ENCODE results near the gene IGIP.
A peak's percentile ranks its signal among the peaks of the same experiment; 100 is the strongest.

Gene IGIP

DNA sequence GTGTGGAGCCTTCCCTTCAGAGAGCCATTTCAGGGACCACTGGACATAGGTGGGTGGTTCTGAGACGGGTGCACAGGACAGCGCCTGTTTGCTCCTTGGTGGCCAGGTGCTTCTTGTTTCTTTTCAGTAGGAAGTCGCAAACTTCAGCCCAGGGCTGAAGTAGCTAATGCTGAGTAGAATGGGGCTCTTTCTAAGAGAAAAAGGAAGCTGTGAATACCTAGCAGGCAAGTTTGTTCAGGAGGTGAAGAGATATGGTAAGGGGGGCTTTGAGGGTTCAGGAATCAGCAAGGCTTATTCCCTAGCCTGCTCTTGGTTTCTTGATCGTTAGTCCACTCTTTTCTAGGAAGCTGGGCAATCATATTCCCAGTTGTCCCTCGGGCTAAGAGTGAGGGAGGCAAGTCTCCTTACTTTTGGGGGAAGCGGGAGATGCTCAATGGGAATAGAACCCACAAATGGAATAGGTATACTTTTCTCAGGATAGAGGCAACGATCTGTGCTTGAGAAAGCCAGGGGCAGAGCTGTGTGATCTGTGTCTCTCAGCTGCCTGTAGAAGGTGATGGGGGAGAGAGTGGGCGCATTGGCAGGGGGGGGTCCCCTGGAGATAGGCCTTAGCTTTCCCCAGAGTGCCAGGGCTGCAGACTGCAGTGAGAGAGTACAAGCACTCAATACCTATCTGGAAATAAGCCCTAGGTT is 13.7 kb upstream of the IGIP start:
- DNase-seq = no peak

GRCh38 chr5:140112685-140113179 is 13.0 kb upstream of the IGIP start:
- no peak for DNase-seq

GRCh38 chr5:140113180-140113698 is 12.5 kb upstream of the IGIP start:
- no peak for DNase-seq

DNA sequence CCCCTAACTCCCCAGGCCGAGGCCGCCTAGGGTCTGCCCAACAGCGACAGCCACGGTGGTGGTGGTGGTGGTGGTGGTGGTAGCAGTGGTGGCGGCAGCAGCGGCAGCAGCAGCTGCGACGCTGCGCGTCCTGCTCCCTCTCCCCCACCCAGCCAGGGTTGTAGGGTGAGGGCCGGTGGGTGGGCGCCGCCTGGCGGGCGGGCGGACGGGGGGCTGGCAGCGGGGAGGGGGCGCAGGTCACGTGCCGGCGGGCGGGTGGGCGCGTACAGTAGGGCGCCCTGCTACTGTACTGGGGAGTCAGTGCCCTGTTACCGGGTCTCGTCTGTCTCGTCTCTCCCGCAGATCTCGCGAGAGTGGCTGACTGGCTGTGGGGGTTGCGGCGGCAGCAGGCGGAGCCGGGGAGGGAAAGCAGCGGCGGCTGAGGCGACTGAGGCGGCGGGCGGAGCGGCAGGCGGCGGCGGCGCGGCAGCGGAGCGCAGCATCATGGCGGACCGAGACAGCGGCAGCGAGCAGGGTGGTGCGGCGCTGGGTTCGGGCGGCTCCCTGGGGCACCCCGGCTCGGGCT is 12.0 kb upstream of the IGIP start, which contains the start of gene PURA:
TSS of gene PURA (plus strand) at position 411 of the 565 bp plus-strand sequence. CDS start at position 484, 73 bp downstream.
- peak; percentile 94 for DNase-seq

DNA sequence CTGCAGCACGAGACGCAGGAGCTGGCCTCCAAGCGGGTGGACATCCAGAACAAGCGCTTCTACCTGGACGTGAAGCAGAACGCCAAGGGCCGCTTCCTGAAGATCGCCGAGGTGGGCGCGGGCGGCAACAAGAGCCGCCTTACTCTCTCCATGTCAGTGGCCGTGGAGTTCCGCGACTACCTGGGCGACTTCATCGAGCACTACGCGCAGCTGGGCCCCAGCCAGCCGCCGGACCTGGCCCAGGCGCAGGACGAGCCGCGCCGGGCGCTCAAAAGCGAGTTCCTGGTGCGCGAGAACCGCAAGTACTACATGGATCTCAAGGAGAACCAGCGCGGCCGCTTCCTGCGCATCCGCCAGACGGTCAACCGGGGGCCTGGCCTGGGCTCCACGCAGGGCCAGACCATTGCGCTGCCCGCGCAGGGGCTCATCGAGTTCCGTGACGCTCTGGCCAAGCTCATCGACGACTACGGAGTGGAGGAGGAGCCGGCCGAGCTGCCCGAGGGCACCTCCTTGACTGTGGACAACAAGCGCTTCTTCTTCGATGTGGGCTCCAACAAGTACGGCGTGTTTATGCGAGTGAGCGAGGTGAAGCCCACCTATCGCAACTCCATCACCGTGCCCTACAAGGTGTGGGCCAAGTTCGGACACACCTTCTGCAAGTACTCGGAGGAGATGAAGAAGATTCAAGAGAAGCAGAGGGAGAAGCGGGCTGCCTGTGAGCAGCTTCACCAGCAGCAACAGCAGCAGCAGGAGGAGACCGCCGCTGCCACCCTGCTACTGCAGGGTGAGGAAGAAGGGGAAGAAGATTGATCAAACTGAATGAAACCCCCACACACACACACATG is 11.2 kb upstream of the IGIP start:
- peak; percentile 49 for DNase-seq

GRCh38 chr5:140115186-140115500 is 10.6 kb upstream of the IGIP start:
- no peak for DNase-seq

DNA sequence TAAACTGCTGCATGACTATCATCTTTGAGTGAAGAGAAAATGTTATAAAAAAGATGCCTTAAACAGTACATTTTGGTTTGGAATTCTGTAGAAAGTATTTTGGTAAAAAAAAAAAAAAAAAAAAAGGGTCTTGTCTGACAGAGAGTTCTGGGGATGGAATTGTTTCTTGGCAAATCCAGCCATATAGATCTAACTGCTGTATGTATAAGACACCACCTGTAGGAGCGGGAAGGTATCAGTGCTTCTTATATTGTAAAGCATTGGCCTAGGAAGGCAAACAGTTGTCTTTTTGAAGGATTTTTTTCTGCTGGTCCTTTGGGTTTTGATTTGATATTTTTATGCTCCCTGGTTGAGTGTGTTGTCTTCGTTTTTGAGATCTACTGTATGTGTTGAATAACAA is 9.0 kb upstream of the IGIP start:
- no peak for DNase-seq

- DNase-seq = no peak
Observed at GRCh38 chr5:140117523-140117922, 8.2 kb upstream of the IGIP start.

GRCh38 chr5:140118302-140118936 is 7.3 kb upstream of the IGIP start:
- DNase-seq = no peak

DNA sequence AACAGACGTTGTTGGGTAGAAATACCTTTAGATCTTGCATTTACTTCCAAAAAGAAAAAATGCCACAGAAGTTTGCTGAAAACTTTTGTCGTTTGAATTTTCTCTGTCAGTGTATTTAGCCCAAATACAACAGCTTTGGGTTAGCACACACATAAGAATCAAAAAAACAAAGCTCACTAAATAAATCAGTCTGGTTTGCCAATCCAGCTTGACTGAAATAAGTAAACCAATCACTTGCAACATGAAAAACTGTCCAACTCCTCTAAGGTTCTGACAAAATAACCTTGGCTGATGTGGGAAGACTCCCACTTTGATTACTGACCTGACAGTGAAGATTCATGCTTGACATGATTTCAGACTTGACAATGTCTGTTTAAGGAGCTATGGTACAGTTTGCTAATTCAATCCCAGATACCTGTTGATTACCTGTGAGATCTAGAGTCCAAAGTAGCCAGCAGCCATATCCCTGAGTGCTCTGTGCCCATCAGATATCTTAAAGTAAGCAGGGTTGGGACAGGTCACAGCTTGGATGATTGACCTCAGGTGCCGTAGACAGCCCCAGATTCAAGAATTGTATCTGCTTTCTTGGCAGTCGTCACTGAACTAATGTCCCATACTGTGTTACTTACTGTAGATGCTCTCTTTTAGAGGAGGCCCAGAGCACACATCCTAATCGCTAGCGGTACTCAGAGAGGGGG is 727 bp downstream of the IGIP start:
- no peak for DNase-seq

DNA sequence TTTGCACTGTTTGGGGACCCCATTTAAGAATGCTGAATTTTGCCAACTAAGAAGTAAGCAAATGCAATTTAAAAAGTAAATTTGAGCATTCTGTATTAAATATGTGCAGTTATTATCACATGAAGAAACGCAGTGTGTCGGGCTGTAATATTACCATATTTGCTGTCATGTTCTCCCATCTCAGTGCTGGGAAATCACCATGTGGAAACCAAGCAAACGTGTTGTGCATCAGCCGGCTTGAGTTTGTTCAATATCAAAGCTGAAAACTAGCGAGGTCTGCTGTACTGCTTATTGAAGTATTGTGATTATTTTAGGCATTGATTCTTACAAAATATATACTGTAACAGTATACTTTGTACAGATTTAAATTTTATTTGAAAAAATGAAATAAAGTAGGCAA is 2.6 kb downstream of the IGIP start:
- DNase-seq = no peak

DNA sequence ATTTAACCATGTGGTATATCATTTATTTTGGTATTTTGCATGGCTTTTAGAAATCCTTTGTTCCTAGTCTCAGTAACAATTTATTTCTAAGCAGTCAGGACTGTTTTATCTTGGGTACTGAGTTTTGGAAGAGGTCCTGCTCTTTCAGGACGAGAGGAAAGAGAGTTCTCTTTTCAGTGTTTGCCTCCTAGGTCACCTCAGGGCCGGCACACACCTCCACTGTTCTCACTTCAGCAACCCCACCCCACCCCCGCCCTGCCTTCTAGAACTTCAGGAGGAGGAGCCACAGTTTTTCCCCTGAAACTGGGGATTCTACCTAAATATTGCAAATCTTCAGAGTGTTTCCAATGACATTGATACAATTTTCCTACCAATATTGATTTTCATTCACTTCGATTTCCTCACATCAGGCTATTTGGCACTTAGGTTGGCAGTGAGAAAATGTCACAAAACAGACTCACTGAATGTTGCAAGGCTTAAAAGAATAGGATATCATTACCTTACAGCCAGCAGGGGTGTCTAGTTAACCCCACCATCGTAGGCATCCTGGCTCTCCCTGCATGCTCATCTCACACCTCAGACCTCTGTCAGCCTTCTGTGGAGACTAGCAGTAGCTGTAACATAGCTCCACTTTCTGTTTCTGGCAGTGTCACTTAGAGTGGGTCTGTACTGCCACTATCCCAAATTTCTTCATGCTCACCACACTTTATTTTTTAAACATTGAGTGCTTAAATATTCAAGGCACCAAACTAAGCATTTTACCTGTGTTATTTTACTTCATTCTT is 5.4 kb downstream of the IGIP start:
- no peak for DNase-seq

DNA sequence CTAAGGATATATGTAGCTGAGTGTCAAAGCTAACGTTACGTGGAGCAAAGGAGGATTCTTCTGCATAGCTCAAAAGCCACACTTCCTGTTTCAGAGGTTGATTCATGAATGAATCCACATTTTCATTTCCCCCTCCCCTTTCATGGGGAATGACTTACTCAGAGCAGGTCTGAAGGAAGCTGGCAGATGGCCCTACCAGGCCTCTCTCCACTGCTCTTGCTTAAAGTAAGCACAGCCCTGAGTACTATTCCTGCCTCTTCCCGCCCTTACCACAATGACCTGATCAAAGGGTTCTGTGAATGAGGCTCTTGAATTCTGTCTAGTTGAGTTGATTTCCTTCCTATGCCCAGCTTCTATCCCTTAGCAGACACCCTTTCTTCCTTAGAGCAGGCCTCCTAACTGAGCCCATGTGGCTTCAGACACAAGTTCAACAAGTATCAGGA is 6.3 kb downstream of the IGIP start:
- DNase-seq = no peak

GRCh38 chr5:140133514-140134167 is 7.9 kb downstream of the IGIP start:
- DNase-seq = no peak

DNA sequence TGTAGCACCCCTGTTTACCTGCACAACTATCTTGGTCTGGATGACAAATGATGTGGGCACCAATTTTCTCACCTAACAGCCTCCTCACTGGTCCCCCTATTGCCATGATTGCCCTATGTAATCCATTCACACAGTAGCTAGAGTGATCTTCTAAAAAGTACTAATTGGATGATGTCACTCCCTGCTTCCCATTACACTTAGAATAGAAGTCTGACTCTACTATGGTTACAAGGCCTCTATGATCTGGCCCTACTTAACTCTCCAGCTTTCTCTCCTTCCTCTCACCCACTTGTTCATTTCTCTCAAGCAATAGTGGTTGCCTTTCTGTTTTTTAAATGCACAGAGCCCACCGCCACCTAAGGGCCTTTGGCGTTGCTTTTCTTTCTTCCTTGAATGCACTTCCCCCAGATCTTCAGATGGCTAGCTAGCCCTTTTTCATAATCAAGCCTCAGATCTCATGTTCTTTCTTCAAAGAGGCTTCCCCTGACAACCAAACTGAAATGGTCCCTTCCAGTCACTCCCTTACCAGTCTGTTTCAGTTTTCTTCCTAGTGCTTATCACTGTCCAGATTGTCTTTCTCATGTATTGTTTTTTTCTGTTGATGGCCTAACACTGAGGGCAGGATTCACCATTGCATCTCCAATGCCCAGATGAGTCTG is 8.7 kb downstream of the IGIP start:
- DNase-seq = no peak

DNA sequence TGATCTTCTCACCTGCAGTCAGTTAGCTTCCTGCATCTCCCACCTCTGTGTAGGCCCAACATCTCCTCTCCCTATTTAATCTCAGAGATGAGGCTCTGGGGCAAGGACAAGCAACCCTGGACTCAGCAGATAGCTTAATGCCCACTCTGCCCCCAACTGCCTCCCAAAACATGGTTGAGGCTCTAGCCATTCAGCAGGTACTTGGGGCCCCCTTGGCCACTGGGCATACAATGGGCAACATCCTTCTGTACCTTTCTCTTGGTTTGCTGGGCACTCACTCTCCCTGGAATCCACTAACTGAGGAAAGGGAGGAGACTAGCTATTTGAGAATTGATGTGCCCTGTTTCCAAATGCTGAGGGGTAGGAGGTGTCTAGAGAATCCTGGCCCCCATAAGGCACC is 9.4 kb downstream of the IGIP start:
- DNase-seq = no peak

DNA sequence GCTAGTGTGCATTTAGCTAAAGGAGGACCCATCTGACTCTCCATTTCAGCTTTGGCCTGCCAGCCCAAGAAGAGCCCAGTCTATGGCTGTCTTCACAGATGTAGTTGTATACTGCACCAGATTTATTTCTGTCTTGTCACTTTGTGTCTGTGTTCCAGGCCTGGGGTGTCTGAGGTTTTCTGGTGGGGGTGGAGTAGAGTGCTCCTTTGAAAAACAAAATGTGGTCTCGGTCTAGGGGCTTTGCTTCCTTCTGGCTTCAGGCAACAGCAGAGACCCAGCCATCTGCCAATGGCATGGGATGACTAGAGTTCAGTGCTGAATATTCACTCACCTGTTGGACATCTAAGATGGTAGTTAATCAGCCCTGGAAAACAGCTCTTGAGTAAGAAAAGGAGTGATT is 10.9 kb downstream of the IGIP start:
- DNase-seq = no peak

DNA sequence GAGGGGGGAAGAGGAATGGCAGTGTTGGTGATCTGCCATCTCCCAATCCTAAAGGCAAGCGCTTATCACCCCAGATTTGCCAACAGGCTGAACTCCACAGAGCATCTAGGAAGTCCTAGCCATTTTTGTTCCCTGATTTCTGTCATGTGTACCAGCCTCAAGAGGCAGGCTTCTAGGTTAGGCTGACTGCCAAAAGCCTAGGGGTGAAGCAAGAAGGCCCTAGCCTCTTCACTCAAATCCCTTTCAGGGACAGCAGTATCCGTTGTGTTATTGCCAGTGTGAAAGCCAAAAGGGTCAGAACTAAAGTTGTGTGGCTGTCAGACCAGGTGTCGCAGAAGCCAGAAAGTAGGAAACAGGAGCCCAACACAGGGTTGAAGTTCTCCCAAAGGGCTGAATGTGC is 14.7 kb downstream of the IGIP start:
- no peak for DNase-seq

GRCh38 chr5:140141241-140141640 is 15.5 kb downstream of the IGIP start:
- no peak for DNase-seq

DNA sequence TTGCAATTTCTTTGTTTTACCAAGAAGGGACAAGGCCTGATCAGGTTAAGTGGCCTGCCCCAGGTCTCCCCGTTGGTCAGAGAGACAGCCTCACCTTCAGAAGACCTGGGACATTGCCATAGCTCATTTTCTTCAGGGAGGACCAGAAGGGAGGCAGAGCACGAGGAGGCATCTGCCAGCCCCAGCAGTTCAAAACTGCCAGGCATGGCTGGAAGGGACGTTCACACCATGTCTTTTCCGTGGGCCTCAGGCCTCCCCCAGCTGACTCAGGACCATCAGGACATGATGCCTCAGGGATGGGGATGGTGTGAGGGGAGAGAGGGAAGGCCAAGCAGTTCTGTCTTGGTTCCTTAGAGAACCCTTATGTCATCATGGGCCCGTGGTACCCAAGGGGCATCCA is 16.5 kb downstream of the IGIP start:
- no peak for DNase-seq

DNA sequence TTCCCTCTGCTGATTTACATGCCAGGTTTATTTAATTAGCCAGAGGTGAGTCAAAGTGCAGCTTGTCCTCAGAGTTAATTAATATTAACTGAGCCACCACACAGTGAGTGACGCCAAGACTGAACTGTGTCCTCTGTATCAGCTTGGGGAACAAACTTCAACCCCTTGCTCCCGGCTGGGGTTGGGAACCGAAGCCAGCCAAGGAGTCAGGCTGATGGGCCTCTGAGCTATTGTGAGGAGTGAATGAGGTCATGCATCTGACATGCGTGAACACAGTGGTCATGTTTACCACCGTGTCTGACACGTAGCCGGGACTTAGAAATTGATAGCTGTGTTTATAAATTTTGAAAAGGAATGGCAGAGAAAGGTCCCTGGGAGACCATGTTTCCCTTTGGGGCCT is 17.1 kb downstream of the IGIP start:
- DNase-seq = no peak
